HCT116 (cell line): ENCODE measurements around the gene CNTF. TPM values are rescaled to one million over a fixed set of nuclear protein-coding genes. Genes with fewer than 3 reads are reported as not detected.

Experiments used
- ATAC-seq: fragments of 200-7000 bp; cut with Tn5 transposase; 2 replicates; pipeline ENCODE4 v1.9.1; 2020; ENCODE audit warnings: mild to moderate bottlenecking, moderate library complexity
- BruUV-seq: library from RNA; stranded (reverse); fragments of 400-500 nt; replicated peaks from 2 replicates; lab custom pipeline; 2021; lab: Mats Ljungman, UMichigan
- CTCF ChIA-PET: fragments of 300-600 bp; sonication (Branson Sonifier 250); formaldehyde crosslinking; loops from one replicate; lab custom pipeline; 2021; ENCODE audit warnings: antibody characterized with exemption; lab: Charles Lee
- POLR2A ChIA-PET: fragments of 300-600, 350-600 bp; sonication (Branson Sonifier 250); formaldehyde crosslinking; loops from one replicate; lab custom pipeline; 2021; ENCODE audit warnings: antibody characterized with exemption; lab: Charles Lee
- RAD21 ChIA-PET, 2 experiments: fragments of 300-600 bp; sonication (Branson Sonifier 250); formaldehyde crosslinking; loops; one replicate each; lab custom pipeline; 2023; ENCODE audit warnings: low total read pairs in 2 of 2; ENCODE audit not compliant: uncharacterized antibody in 2 of 2, unreplicated experiment in 2 of 2, low non-redundant PET in 1 of 2; lab: Charles Lee
- DNase-seq: peaks from one replicate; pipeline ENCODE4 v3.0.0-alpha.2; 2010; ENCODE audit warnings: low read depth, low spot score
- H2AFZ ChIP-seq: fragments of 200-600 bp; shearing (Covaris generic), sonication (generic); 2 replicates; pipeline ENCODE4 v1.6.1; 2017; ENCODE audit warnings: low read depth, mixed run types, mixed read lengths, antibody characterized with exemption, low read length; ENCODE audit not compliant: poor library complexity, severe bottlenecking
- H3K27ac ChIP-seq: 2 replicates; pipeline ENCODE4 v1.5.1; 2012; ENCODE audit warnings: low read depth, low read length
- H3K27me3 ChIP-seq: fragments of 200-600 bp; sonication (generic); 2 replicates; pipeline ENCODE4 v1.6.1; 2016; ENCODE audit warnings: mixed run types, low read length, mixed read lengths; ENCODE audit not compliant: insufficient read depth
- H3K36me3 ChIP-seq, 2 experiments: fragments of 200-500 bp in 1 of 2; fragments of 200-600 bp in 1 of 2; sonication (Bioruptor generic) in 1 of 2; sonication (generic) in 1 of 2; 2 replicates each; pipeline versions ENCODE4 v1.5.1 to v1.6.1; 2014 to 2016; ENCODE audit warnings: low read length in 2 of 2, inconsistent platforms in 1 of 2, mixed read lengths in 1 of 2, mixed run types in 1 of 2; ENCODE audit not compliant: insufficient read depth in 2 of 2, control insufficient read depth in 1 of 2
- H3K4me1 ChIP-seq, 2 experiments: fragments of 200-600 bp in 1 of 2; sonication (generic) in 1 of 2; 2 replicates each; pipeline versions ENCODE4 v1.5.1 to v1.6.1; 2012 to 2017; ENCODE audit warnings: low read length in 2 of 2, inconsistent platforms in 1 of 2, mild to moderate bottlenecking in 1 of 2, mixed read lengths in 1 of 2, mixed run types in 1 of 2, moderate library complexity in 1 of 2; ENCODE audit not compliant: insufficient read depth in 2 of 2, control insufficient read depth in 1 of 2
- H3K4me2 ChIP-seq: fragments of 200-600 bp; sonication (generic); 2 replicates; pipeline ENCODE4 v1.6.1; 2017; ENCODE audit warnings: mixed run types, low read length, mixed read lengths
- H3K4me3 ChIP-seq, 2 experiments: fragments of 200-600 bp in 1 of 2; sonication (generic) in 1 of 2; replicated peaks in 1 of 2; 2 replicates each; pipeline ENCODE4 v1.5.1; 2011 to 2016; ENCODE audit warnings: low read length in 2 of 2, control low read depth in 1 of 2, low read depth in 1 of 2, mild to moderate bottlenecking in 1 of 2, mixed read lengths in 1 of 2, mixed run types in 1 of 2
- H3K79me2 ChIP-seq: fragments of 200-600 bp; sonication (generic); 2 replicates; pipeline ENCODE4 v1.6.1; 2017; ENCODE audit warnings: mild to moderate bottlenecking, mixed run types, low read length, moderate library complexity, mixed read lengths; ENCODE audit not compliant: insufficient read depth
- H3K9ac ChIP-seq: fragments of 200-600 bp; sonication (generic); 2 replicates; pipeline ENCODE4 v1.6.1; 2016; ENCODE audit warnings: low read length, mixed read lengths
- H3K9me2 ChIP-seq: fragments of 200-600 bp; sonication (generic), shearing (Covaris generic); 2 replicates; pipeline ENCODE4 v1.6.1; 2017; ENCODE audit warnings: mixed run types, mild to moderate bottlenecking, moderate library complexity; ENCODE audit not compliant: insufficient read depth
- H3K9me3 ChIP-seq, 2 experiments: fragments of 200-500 bp in 1 of 2; fragments of 200-600 bp in 1 of 2; sonication (Bioruptor generic) in 1 of 2; sonication (generic) in 1 of 2; 2 replicates each; pipeline ENCODE4 v1.6.1; 2014 to 2017; ENCODE audit warnings: low read length in 2 of 2, mixed read lengths in 2 of 2, inconsistent platforms in 1 of 2, low read depth in 1 of 2, mild to moderate bottlenecking in 1 of 2, mixed run types in 1 of 2, moderate library complexity in 1 of 2; ENCODE audit not compliant: control insufficient read depth in 1 of 2, insufficient read depth in 1 of 2
- H4K20me1 ChIP-seq: fragments of 200-600 bp; sonication (generic), shearing (Covaris generic); 2 replicates; pipeline ENCODE4 v1.6.1; 2017; ENCODE audit warnings: mixed run types, mild to moderate bottlenecking, moderate library complexity; ENCODE audit not compliant: insufficient read depth
- CBX3 ChIP-seq: IDR thresholded peaks from 2 replicates; pipeline ENCODE4 v1.6.1; 2012; ENCODE audit warnings: low read depth
- EGR1 ChIP-seq: IDR thresholded peaks from 2 replicates; pipeline ENCODE4 v1.6.1; 2012; ENCODE audit warnings: low read depth
- POLR2AphosphoS5 ChIP-seq: IDR thresholded peaks from 2 replicates; pipeline ENCODE4 v1.6.1; 2011; ENCODE audit warnings: mild to moderate bottlenecking, low read depth, low read length, moderate library complexity
- RAD21 ChIP-seq: IDR thresholded peaks from 2 replicates; pipeline ENCODE4 v1.6.1; 2012; ENCODE audit warnings: low read depth, mild to moderate bottlenecking
- SIN3A ChIP-seq: IDR thresholded peaks from 2 replicates; pipeline ENCODE4 v1.6.1; 2012; ENCODE audit warnings: low read depth
- SP1 ChIP-seq: IDR thresholded peaks from 2 replicates; pipeline ENCODE4 v1.6.1; 2012; ENCODE audit warnings: low read depth
- SRF ChIP-seq: IDR thresholded peaks from 2 replicates; pipeline ENCODE4 v1.6.1; 2012; ENCODE audit warnings: low read depth
- TCF7L2 ChIP-seq: IDR thresholded peaks from 2 replicates; pipeline ENCODE4 v1.7.0; 2011; ENCODE audit warnings: borderline replicate concordance, inconsistent platforms; ENCODE audit not compliant: insufficient read depth, insufficient read length; ENCODE audit errors: extremely low read depth
- YY1 ChIP-seq: IDR thresholded peaks from 2 replicates; pipeline ENCODE4 v1.6.1; 2011; ENCODE audit warnings: low read length, low read depth, moderate library complexity, mild to moderate bottlenecking; ENCODE audit not compliant: insufficient replicate concordance; ENCODE audit errors: extremely low read depth
- intact Hi-C: fragments of 100-400 bp; cut with micrococcal nuclease; formaldehyde crosslinking; loops from 2 replicates; pipeline ENCODE4 v1.10.0; 2022
- total RNA-seq: library from RNA; stranded (reverse); gene quantifications from one replicate; pipeline ENCODE4 v1.2.1, GENCODE V29; 2021; ENCODE audit not compliant: unreplicated experiment
- TF ChIP-seq, protein P1 (sequence below): IDR thresholded peaks from 2 replicates; pipeline ENCODE4 v1.6.1; 2012; ENCODE audit warnings: low read depth
- TF ChIP-seq, protein P2 (sequence below): IDR thresholded peaks from 2 replicates; pipeline ENCODE4 v1.6.1; 2011; ENCODE audit warnings: mild to moderate bottlenecking, low read length, moderate library complexity; ENCODE audit not compliant: insufficient replicate concordance; ENCODE audit errors: extremely low read depth
- TF ChIP-seq, protein P3 (sequence below): IDR thresholded peaks from 2 replicates; pipeline ENCODE4 v1.6.1; 2012

The CNTF gene
- total RNA-seq, 1 experiment from 2014 or later: 2.3 TPM

DNA sequence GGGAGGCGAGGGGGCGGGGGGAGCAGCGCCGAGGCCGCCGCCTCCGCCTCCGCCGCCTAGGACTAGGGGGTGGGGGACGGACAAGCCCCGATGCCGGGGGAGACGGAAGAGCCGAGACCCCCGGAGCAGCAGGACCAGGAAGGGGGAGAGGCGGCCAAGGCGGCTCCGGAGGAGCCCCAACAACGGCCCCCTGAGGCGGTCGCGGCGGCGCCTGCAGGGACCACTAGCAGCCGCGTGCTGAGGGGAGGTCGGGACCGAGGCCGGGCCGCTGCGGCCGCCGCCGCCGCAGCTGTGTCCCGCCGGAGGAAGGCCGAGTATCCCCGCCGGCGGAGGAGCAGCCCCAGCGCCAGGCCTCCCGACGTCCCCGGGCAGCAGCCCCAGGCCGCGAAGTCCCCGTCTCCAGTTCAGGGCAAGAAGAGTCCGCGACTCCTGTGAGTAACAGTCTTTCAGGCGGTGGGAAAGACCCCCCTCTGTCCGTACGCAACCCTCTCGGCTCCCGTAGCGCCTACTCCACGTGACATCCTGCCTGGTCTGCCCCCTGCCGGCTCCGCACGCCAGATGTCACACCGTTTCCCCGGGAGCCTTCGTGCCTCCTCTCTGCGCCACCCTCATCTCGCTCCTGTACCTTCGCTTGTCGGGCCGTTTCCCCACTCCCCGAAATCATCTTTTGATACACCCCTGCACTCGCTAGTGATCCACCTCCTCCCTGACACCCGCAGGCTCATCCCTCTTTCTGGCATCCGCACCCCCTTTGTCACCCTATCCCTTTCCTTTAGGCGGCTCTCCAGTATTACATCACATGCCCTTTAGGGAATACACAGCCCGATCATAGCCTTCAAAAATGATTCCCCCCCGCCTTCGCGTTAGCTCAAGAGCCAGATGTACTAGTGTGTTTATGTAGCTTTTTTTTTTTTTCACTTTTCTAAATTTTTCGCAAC, 43.0 kb upstream of the CNTF start (continued):
- TF ChIP-seq POLR2AphosphoS5: peak; percentile 78
- TF ChIP-seq SP1: peak; percentile 54
- TF ChIP-seq RAD21: no peak
- peak; percentile 69 for TF ChIP-seq YY1
- peak; percentile 56; the same call in 1 of the 2 replicates for TF ChIP-seq SRF

DNA sequence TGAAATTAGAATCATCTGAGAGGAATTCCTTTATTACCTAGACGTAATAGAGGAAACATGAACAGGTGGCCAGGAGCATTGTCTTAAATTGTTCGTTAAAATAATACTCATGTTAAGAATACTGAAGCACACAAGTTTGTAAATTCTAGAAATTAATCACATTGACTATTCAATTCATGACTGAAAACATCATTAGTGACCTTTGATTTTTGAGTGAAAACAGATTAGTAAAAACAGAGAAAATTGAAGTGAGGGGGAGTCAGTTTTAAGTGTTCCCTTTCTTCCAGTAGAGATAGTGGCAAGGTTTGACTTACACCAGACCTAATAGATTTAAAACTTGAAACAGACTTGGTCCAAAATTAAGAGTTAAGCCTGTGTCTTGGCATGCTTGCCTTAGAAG, 42.2 kb upstream of the CNTF start:
- ChIA-PET RAD21 (no interaction called here), POLR2A (no interaction called here), CTCF (interaction anchor here (1.1 kb wide), 1 partner anchor 50 kb away, joined by 4 read pairs; no protein-coding TSS in a partner anchor)
- intact Hi-C loops: loop anchor here (5.0 kb wide), 1 partner anchor 37 kb away; no protein-coding TSS in a partner anchor
- Histone ChIP-seq H3K79me2 (peaks cover 71% of the 10 kb centered on the region), H2AFZ (no peak overlapping the region), H3K27me3 (no peaks in the 10 kb centered on the region), H3K9ac (peak overlapping the region; percentile 93), H3K36me3 (no peaks in the 10 kb centered on the region), H3K4me2 (peak overlapping the region; percentile 79), H3K9me2 (no peaks in the 10 kb centered on the region), H3K4me3 (peak overlapping the region; percentile 78 to 88), H3K4me1 (peaks cover 15 to 23% of the 10 kb centered on the region in 2 experiments), H3K9me3 (no peaks in the 10 kb centered on the region), H3K27ac (no peak overlapping the region; the same call in 1 of the 2 replicates), H4K20me1 (peaks cover 13% of the 10 kb centered on the region; the same call in 1 of the 2 replicates)
- TF ChIP-seq SIN3A (no peak; the same call in 1 of the 2 replicates), POLR2AphosphoS5 (no peak), CBX3 (no peak), YY1 (no peak), EGR1 (no peak), TCF7L2 (no peak)
- TF ChIP-seq, protein P1, sequence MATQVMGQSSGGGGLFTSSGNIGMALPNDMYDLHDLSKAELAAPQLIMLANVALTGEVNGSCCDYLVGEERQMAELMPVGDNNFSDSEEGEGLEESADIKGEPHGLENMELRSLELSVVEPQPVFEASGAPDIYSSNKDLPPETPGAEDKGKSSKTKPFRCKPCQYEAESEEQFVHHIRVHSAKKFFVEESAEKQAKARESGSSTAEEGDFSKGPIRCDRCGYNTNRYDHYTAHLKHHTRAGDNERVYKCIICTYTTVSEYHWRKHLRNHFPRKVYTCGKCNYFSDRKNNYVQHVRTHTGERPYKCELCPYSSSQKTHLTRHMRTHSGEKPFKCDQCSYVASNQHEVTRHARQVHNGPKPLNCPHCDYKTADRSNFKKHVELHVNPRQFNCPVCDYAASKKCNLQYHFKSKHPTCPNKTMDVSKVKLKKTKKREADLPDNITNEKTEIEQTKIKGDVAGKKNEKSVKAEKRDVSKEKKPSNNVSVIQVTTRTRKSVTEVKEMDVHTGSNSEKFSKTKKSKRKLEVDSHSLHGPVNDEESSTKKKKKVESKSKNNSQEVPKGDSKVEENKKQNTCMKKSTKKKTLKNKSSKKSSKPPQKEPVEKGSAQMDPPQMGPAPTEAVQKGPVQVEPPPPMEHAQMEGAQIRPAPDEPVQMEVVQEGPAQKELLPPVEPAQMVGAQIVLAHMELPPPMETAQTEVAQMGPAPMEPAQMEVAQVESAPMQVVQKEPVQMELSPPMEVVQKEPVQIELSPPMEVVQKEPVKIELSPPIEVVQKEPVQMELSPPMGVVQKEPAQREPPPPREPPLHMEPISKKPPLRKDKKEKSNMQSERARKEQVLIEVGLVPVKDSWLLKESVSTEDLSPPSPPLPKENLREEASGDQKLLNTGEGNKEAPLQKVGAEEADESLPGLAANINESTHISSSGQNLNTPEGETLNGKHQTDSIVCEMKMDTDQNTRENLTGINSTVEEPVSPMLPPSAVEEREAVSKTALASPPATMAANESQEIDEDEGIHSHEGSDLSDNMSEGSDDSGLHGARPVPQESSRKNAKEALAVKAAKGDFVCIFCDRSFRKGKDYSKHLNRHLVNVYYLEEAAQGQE: no peak
- TF ChIP-seq, protein P2, sequence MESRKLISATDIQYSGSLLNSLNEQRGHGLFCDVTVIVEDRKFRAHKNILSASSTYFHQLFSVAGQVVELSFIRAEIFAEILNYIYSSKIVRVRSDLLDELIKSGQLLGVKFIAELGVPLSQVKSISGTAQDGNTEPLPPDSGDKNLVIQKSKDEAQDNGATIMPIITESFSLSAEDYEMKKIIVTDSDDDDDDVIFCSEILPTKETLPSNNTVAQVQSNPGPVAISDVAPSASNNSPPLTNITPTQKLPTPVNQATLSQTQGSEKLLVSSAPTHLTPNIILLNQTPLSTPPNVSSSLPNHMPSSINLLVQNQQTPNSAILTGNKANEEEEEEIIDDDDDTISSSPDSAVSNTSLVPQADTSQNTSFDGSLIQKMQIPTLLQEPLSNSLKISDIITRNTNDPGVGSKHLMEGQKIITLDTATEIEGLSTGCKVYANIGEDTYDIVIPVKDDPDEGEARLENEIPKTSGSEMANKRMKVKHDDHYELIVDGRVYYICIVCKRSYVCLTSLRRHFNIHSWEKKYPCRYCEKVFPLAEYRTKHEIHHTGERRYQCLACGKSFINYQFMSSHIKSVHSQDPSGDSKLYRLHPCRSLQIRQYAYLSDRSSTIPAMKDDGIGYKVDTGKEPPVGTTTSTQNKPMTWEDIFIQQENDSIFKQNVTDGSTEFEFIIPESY: no peak
- TF ChIP-seq, protein P3, sequence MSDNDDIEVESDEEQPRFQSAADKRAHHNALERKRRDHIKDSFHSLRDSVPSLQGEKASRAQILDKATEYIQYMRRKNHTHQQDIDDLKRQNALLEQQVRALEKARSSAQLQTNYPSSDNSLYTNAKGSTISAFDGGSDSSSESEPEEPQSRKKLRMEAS: no peak
- TSS peak; percentile 51 for BruUV-seq
- DNase-seq (no peak), ATAC-seq (no peak)
